Measurements from ENCODE around the gene ZNRF1.

DNA sequence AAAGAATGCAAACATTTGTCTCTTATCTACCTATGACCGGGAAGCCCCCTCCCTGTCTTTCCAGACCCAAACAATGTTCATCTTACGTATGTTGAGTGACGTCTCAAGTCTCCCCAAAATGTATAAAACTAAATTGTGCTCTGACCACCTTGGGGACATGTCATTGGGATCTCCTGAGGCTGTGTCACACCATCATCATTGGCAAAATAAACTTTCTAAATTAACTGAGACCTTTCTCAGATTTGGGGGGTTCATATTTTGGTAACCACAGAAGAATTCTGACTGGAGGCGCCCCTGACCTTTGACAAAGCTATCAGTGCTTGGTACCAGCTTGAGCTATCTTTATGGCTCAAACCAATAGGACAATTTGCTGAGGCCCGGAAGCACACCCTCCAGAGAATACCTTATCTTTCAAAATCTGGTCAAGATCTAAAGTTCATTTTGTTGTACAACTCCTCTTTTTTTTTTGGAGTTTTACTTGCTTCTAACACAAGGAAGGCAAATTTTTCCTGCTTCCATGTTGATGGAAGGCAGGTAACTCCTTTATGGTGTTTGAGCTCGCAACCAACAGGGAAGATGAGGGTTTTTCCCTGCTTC is 120.2 kb downstream of the ZNRF1 start:
- TF ChIP-seq, protein P1, sequence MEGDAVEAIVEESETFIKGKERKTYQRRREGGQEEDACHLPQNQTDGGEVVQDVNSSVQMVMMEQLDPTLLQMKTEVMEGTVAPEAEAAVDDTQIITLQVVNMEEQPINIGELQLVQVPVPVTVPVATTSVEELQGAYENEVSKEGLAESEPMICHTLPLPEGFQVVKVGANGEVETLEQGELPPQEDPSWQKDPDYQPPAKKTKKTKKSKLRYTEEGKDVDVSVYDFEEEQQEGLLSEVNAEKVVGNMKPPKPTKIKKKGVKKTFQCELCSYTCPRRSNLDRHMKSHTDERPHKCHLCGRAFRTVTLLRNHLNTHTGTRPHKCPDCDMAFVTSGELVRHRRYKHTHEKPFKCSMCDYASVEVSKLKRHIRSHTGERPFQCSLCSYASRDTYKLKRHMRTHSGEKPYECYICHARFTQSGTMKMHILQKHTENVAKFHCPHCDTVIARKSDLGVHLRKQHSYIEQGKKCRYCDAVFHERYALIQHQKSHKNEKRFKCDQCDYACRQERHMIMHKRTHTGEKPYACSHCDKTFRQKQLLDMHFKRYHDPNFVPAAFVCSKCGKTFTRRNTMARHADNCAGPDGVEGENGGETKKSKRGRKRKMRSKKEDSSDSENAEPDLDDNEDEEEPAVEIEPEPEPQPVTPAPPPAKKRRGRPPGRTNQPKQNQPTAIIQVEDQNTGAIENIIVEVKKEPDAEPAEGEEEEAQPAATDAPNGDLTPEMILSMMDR (IDR thresholded peaks at IDR 0.05 in 8 of 11, conservative IDR thresholded peaks at IDR 0.05 in 3 of 11) = no peak
- no peak for TF ChIP-seq POLR2A (IDR thresholded peaks at IDR 0.05)
- no peak for TF ChIP-seq POLR2AphosphoS5 (IDR thresholded peaks at IDR 0.05)
